GM19397 (cell line): Measurements from ENCODE around the gene NCAPG.

Experiments used
- ATAC-seq: cut with Tn5 transposase; IDR thresholded peaks from one replicate; pipeline ENCODE4 v1.9.1; 2021; ENCODE audit warnings: mild to moderate bottlenecking, moderate library complexity; ENCODE audit not compliant: unreplicated experiment

Gene NCAPG, protein sequence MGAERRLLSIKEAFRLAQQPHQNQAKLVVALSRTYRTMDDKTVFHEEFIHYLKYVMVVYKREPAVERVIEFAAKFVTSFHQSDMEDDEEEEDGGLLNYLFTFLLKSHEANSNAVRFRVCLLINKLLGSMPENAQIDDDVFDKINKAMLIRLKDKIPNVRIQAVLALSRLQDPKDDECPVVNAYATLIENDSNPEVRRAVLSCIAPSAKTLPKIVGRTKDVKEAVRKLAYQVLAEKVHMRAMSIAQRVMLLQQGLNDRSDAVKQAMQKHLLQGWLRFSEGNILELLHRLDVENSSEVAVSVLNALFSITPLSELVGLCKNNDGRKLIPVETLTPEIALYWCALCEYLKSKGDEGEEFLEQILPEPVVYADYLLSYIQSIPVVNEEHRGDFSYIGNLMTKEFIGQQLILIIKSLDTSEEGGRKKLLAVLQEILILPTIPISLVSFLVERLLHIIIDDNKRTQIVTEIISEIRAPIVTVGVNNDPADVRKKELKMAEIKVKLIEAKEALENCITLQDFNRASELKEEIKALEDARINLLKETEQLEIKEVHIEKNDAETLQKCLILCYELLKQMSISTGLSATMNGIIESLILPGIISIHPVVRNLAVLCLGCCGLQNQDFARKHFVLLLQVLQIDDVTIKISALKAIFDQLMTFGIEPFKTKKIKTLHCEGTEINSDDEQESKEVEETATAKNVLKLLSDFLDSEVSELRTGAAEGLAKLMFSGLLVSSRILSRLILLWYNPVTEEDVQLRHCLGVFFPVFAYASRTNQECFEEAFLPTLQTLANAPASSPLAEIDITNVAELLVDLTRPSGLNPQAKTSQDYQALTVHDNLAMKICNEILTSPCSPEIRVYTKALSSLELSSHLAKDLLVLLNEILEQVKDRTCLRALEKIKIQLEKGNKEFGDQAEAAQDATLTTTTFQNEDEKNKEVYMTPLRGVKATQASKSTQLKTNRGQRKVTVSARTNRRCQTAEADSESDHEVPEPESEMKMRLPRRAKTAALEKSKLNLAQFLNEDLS

GRCh38 chr4:17810260-17811077 is at the start of gene NCAPG, which contains the start of gene DCAF16:
Gene NCAPG (plus strand): TSS chr4:17810979. CDS start chr4:17811078, 99 bp downstream.
Gene DCAF16 (minus strand): TSS chr4:17810757. CDS start chr4:17804141, 6,616 bp downstream.
- peak; percentile 96 for ATAC-seq

DNA sequence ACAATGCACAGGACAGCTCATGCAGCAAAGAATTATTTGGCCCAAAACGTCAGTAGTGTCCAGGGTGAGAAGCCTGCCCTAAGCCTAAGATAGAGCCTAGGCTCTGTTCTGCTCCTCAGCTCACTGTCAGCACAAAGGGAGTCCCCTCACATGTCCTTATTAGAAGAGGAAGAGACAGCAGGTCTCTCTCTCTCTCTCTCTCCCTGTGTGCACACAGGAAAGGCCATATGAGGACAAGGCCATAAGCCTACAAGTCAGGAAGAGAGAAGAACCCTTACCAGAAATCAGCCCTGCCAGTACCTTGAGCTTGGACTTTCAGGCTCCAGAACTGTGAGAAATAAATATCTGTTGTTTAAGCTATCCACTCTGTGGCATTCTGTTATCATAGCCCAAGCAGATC is 49.7 kb upstream of the NCAPG start:
- ATAC-seq = no peak

GRCh38 chr4:17762726-17763125 is 48.1 kb upstream of the NCAPG start:
- ATAC-seq = no peak

- no peak for ATAC-seq
Observed at GRCh38 chr4:17763416-17763815, 47.4 kb upstream of the NCAPG start.

GRCh38 chr4:17763931-17764330 is 46.8 kb upstream of the NCAPG start:
- ATAC-seq = no peak

GRCh38 chr4:17765514-17766286 is 45.1 kb upstream of the NCAPG start:
- no peak for ATAC-seq

DNA sequence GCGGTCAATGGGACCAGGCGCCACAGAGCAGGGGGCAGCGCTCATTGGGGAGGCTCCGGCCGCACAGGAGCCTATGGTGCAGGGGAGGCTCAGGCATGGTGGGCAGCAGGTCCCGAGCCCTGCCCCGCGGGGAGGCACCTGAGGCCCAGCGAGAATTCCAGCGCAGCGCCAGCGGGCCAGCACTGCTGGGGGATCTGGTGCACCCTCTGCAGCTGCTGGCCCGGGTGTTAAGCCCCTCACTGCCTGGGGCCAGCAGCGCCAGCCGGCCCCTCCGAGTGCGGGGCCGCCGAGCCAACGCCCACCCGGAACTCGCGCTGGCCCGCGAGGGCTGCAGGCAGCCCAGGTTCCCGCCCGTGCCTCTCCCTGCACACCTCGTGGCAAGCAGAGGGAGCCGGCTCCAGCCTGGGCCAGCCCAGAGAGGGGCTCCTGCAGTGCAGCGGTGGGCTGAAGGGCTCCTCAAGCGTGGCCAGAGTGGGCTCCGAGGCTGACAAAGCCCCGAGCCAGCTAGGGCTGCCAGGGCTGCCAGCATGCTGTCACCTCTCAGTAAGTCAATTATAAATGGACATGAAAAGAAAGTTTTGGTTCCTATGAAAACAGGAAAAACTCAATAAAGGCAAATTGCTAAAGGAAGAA is 43.8 kb upstream of the NCAPG start:
- ATAC-seq = no peak

DNA sequence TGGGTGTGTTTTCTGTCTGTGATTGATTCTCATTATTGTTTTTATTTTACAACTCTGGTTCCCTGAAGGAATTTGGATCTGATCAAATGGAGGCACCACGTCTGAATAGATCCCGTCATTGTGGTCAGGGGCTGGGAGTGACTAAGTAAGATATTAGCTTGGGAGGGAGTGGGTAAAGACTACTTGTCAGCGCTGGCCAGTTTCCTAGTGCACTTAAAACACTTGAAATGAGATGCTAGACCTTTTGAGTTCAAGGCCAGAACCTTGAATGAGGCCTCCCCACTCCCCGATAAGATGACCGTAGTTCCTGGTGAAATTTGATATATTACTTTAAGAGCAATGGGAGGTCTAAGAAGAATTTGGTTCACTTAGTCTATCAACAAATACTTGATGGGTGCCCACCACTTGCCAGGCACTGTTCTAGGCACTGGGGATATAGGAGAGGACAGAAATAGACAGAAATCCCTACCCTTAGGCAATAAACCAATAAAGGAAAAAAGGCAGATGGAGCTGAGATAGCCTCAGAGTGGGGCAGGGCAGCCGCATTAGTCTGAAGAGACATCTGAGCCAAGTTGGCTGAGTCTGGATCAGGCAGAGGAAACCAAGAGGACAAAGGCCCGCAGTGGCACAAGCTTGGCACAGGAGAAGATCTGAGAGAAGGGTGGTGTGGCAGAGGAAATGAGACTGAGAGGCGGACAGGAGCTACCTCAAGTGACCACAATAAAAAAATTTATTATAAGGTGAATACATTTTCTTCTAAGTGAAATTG is 41.2 kb upstream of the NCAPG start:
- no peak for ATAC-seq

DNA sequence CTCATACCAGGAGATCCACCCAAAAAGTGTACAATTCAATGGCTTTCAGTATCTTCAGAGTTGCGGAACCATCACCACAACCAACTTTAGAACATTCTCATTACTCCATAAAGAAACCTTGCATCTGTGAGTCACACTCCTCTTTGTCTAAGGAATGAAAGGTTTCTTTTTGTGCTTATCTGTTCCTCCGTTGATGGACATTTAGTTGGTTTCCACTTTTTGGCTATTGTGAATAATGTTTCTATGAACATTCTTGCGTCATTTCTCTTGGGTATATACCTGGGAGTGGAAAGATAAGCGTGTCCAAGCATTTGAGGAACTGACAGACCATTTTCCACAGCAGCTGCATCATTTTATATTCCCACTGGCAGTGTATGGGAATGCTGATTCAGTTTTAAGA is 39.9 kb upstream of the NCAPG start:
- no peak for ATAC-seq

DNA sequence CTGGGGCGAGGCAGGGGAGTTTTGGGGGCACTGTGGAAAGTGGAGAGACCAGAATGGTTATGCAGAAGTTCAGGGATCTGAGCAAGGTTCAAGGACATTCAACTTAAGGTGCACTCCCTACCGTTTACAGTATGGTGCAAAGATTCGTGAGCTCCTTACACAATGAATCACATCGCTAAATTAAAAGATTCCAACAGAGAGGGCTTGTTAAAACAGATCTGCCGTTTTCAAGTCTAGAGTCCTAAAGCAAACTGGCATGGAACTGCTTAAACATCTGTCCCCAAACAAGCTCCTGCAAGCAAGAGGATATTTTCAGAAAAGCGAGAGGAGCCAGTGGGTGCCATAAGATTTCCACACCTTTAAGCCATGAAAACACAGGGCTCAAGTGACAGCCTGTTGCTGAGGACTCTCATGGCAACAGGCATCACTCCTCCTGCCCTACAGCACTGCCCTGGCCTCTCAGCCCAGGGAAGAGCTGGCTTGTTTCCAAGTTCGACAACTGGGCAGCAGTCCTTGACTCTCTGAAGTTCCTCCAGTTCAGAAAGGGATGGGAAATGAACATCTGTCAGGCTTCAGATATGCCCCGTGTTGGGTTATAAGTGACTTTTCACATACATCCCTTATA is 39.4 kb upstream of the NCAPG start:
- ATAC-seq = no peak

DNA sequence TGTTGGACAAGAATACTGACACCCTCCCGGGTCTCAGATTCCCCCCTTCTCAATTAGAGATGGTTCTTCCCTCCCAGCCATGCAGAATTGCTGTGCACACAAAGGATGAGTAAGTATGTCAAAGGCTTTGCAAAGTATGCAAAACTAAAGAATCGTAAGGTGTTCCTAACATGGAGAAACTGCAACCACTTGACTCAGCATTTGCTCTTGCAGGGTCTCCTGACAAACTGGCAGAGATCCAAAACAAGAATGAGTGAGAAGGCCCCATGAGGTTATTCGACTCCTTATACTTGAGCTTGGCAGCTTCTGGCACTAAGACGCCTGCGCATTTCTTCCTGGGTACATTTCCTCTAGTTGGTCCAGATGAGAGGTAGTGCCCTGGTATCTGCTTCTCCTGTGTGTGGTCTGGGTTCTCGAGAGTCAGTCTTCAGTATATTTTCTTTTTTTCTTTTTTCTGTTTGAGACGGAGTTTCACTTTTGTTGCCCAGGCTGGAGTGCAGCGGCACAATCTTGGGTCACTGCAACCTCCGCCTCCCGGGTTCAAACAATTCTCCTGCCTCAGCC is 37.6 kb upstream of the NCAPG start:
- ATAC-seq = no peak

- no peak for ATAC-seq
Observed at GRCh38 chr4:17778431-17778830, 32.3 kb upstream of the NCAPG start.

GRCh38 chr4:17780501-17781299 is 30.1 kb upstream of the NCAPG start:
- ATAC-seq = no peak

DNA sequence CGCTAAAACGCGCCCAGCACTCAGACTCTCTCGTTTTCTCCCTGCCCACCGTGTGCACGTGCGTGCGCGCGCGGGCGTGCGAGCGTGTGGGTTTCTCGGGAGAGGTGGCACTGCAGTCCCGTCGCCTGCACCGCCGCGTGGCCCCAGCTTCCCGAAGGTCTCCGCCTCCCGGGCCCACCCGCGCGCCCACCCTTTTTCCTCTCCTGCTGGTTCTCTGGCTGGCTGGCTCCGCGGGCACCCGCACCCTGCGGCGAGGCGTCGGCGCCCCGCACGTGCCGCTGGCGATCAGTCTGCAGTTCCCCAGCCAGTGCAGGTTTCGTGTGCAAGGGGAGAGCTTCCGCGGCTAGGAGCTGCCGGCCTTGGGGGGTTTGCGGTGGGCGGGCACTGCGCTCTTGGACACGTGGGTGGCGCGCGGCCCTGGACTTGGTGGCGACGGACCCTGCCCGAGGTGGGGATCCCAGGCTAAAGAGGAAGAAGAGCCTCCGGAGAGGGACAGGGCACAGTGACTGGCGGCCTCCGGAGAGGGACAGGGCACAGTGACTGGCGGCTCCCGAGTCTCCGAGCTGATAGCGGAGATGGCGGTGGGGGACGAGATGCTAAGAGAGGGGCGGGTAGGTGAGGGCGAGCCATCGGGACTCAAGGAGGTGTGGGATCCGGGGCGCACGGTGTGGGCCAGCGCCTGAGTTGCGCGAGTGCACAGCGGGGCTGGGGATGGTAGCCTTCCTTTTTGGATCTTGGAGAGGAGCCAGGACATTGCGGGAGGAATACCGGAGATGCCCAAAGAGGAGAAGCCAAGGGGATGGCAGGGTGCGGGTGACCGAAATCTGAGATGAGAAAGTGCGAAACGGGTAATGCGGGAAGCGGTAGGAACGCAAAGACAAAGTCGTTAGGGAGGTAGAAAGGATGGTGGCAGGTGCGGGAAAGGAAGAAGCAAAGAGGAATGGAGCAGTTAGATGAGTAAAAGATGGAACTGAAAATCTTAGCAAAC is 29.2 kb upstream of the NCAPG start, which contains the start of gene FAM184B:
TSS of gene FAM184B (minus strand) at position 322 of the 988 bp plus-strand sequence. CDS start 322 bp downstream, outside the sequence.
- no peak for ATAC-seq

DNA sequence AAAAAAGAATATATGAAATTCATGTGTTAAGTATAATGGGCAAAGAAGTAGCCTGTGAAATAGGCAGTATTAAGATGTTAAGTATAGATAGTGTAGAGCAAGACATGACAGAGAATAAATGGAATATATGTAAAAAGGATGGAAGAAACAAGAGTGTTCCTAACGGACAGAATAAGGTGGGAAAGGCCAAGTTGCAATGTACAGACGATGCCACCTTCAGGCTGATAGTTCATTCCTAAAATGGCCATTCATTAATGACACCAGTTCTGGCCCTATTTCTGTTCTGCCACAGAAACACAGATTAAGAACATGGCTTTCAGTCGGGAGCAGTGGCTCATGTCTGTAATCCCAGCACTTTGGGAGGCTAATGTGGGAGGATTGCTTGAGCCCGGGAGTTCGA is 24.9 kb upstream of the NCAPG start:
- no peak for ATAC-seq

- no peak for ATAC-seq
Observed at GRCh38 chr4:17786567-17786966, 24.2 kb upstream of the NCAPG start.
